Measurements from ENCODE around the gene FAM72A.

Gene FAM72A

DNA sequence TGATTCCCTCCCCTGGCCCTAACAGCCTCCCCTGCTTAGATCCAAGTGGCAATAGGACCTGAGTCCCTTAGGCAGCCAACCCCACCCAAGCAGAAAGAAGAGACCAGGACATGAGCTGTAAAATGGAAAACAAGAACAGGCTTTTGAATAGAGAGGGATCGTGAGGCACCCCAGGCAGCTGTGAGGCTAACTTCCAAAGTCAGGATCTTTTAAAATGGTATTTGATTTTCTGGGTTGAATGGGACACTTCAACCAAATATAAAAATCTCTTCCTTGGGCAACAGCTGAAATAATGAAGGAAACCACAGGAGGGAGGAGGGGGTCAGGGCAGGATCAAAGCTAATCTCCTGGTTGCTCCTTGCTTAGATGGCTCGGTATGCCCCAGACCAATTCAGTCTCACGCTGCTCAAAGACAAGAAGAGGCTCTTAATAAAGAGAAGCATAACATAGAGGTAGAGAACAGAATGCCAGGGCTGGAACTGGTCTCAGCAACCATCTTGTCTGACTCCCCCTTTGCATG, 56.8 kb downstream of the FAM72A start:
- DNase-seq, result no peak

- DNase-seq, result no peak
These were observed 58.0 kb downstream of the FAM72A start for GRCh38 chr1:206144605-206145004.

DNA sequence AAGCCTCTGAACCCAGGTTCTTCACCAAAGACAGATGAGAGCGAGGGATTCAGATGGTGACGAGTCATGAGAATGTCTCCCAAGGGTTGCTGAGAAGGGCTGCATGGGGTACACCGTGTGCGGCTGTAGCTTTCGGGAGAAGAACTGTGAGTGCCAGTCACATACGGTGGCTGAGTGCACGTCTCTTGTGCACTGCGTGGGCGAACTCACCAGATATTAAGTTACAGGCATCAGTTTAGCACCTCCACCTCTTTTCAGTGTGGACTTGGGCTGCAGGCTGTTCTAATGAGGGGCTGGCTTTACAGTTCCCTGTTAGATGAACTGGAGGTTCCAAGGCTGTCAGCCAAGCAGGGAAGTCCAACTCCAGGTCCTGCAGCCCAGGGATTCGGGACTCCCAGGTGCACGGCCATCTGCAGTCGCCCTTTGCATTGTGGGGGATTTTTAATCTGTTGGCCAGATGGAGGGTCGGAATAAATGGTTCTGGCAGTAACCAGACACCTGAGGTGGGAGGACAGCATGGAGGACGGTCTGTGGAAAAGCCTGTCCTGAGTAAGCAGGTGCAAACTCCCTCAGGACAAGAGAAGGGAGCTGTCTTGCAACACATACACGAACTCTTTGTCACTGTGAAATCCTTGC, 59.0 kb downstream of the FAM72A start:
- DNase-seq, result no peak

DNA sequence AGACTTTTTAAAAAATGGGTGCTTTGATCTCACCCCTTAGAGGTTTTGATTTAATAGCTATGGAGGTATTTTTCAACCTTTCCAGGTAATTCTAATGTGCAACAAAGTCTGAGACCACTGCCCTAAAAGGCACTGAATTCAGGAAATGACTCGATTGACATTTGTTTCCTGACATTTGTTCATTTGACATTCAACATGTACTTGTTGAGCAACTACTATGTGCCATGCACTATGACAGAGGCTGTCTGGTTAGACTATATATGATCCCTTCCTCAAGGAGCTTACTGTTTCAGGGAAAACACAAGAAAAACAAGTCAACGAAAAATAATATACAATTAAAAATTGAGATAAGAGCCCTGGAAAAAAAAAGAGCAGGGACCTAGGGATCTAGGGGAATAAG, 59.9 kb downstream of the FAM72A start:
- DNase-seq, result no peak

- DNase-seq, result no peak
These were observed 60.6 kb downstream of the FAM72A start for GRCh38 chr1:206142011-206142410.

DNA sequence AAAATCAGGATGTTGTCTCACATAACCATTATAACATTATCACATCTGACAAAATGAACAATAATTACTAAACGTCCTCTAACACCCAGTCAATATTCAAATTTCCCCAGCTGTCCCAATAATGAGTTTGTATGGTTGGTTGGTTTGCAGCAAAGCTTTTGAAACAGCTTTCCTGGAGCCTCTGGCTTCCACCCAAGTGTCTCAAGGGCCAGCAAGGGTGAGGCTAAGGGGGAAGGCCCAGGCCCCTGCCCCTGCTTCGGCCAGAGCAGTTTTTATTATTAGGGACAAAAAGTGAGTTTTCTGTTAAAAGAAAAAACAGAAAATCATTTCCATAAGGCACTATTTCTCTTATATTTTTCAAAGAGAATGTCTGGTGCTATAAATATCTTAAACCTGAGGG, 66.4 kb downstream of the FAM72A start:
- DNase-seq, result no peak

Measured in stimulated activated CD4-positive, alpha-beta T cell treated with anti-CD3 and anti-CD28 coated beads, Interleukin-2, amount 100 ng/mL, for 24 hours (primary cell).